Fibroblast of skin of abdomen (primary cell): Measurements from ENCODE around the gene HTRA3.
"Not testable (repeated sequence)": the region's sequence is repeated elsewhere in the genome, so short reads cannot be mapped to it uniquely, and the experiment has no call there.

Experiments
- DNase-seq: peaks from one replicate; pipeline ENCODE4 v3.0.0-alpha.2; 2013

HTRA3 gene

GRCh38 chr4:8346838-8347605 lies 77.5 kb downstream of the HTRA3 start:
- no peak for DNase-seq

GRCh38 chr4:8347660-8348059 lies 78.1 kb downstream of the HTRA3 start:
- DNase-seq = no peak

GRCh38 chr4:8348071-8348470 lies 78.5 kb downstream of the HTRA3 start:
- no peak for DNase-seq

DNA sequence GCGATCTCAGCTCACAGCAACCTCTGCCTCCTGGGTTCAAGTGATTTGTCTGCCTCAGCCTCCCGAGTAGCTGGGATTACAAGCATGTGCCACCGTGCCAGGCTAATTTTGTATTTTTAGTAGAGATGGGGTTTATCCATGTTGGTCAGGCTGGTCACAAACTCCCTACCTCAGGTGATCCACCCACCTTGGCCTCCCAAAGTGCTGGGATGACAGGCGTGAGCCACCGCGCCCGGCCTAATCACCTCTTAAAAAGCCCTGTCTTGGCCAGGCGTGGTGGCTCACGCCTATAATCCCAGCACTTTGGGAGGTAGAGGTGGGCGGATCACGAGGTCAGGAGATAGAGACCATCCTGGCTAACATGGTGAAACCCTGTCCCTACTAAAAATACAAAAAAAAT lies 79.7 kb downstream of the HTRA3 start:
- not testable (repeated sequence) for DNase-seq

DNA sequence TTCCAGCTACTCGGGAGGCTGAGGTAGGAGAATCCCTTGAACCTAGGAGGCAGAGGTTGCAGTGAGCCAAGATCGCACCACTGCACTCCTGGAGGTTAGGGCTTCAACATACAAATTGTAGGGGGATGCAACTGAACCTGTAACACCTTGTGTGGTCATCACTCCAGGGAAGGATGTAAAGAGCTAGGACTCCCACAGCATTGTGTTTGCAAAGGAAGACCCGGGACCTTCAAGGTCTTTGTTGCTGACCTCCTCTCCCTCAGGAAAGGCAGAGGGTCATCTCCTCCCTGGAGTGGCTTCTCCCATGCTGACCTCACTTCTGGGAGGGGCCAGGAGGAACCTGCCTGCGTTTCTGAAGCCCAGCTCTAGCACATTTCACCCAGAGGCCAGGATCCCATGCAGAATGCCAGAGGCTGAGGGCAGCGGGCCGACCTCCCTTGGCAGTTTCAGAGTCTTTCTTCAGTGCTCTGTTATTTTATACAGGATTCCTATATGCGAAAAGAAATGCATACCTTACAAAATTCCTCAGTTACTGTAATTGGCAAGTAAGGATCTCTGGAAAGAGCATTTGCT lies 80.2 kb downstream of the HTRA3 start:
- DNase-seq = no peak

GRCh38 chr4:8350352-8350751 lies 80.8 kb downstream of the HTRA3 start:
- no peak for DNase-seq

- DNase-seq = no peak
Observed at GRCh38 chr4:8350841-8351461, 81.4 kb downstream of the HTRA3 start.

- DNase-seq = no peak
Observed at GRCh38 chr4:8351931-8352367, 82.4 kb downstream of the HTRA3 start.

GRCh38 chr4:8352368-8353157 lies 83.0 kb downstream of the HTRA3 start:
- no peak for DNase-seq

DNA sequence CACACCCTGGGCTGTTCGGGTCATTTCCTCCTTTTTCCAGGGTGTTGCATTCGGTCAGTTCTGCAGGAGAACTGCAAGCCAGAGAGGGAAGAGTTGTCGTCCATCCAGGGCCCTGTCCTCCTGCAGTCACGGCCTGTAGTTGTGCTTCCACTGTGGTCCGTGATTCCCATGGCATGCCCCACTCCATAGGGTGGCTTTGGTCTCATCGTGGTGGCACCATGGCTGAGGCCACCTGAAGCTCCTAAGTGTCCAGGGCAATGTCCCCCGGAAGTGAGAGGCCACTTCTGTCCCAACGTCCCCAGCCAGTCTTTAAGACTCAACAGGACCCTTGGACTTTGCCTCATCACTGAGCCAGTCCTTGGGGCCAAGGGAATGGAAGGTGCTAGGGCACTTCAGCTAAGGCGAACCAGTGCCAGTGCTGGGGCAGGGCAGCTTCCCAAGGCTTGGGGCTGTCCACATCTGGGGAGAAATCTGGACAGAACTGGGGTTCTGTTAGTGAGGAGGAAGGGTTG lies 83.7 kb downstream of the HTRA3 start:
- no peak for DNase-seq

GRCh38 chr4:8353912-8354453 lies 84.4 kb downstream of the HTRA3 start:
- peak; percentile 76 for DNase-seq

GRCh38 chr4:8355306-8355705 lies 85.8 kb downstream of the HTRA3 start:
- peak; percentile 12 for DNase-seq

DNA sequence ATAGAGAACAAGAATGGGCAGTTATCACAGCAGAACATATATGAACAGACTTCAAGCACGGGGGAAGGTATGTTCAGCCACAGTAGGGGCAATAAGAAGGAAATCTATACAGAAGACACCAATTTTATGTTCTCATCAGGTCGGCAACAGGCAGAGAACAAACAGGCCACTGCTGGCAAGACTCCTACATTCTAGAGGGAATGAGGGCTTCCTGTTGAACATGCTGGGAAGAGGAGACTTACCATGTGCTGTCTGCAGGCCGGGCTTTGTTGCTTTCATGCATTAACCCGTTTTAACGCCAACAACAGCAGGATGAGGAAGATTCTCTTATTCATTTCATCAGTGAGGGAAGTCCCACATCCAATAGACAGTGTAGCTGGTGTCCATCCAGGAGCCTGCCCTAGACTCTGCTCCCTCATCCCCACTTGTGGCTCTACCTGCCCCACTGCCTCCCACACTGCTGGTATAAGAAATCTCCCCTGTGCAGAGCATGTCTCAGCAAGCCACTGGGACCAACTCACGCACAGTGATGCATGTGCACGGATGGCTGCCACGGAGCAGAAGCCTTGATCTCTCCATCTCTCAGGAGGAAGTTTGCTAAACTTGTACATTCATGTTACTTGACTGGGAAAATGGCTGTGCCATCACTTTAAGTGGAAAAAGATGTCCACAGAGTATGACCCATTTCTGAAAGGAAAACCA lies 86.5 kb downstream of the HTRA3 start:
- DNase-seq = peak; percentile 44
